ENCODE data around the gene GNG7. TPM values are rescaled to one million over a fixed set of nuclear protein-coding genes. Genes with fewer than 3 reads are reported as not detected.

Gene GNG7
- total RNA-seq, 1 experiment from 2014 or later = 7.7 TPM

DNA sequence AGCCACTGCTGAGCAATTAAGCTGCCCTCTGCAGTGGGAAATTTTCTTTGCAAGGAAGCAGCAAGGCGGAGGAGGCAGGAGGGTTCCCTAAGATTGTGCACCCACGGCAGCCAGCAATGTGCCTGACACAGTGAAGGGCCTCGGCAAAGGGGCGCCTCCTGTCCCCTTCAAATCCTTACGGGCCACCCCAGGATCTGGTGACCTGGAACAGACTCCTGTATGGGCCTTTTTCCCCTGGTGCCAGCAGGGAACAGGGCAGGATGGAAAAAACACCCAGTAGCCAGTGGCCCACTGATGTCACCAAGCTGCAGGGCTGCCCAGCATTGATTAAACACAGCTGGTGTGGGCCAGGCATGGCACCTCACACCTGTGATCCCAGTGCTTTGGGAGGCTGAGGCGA, 86.7 kb downstream of the GNG7 start:
- no peak overlapping the region for H2AFZ ChIP-seq (ENCODE audit: low read length)

More for the DNA sequence above, 86.7 kb downstream of the GNG7 start:
- Mint-ChIP-seq H3K36me3 (ENCODE audit: insufficient read depth in 1 of 3, low read depth in 3 of 3) (peaks cover 2 to 5% (median 4%) of the 10 kb centered on the region in 3 experiments; a peak in 4 of 7 replicates), H3K9me3 (peaks cover 8 to 13% of the 10 kb centered on the region in 2 experiments), H3K4me3 (no peak overlapping the region), H3K27me3 (ENCODE audit: low read depth) (peaks cover 26% of the 10 kb centered on the region), H3K27ac (no peak overlapping the region), H3K4me1 (peaks cover 8 to 11% of the 10 kb centered on the region in 2 experiments)
- H3K14ac ChIP-seq (ENCODE audit: insufficient read depth, low read length) = no peak overlapping the region
- no peak overlapping the region for H2BK20ac ChIP-seq (ENCODE audit: low read depth, low read length, poor library complexity, severe bottlenecking)
- no peak overlapping the region for H4K5ac ChIP-seq (ENCODE audit: insufficient read length, low read depth, low read length)
- no peak overlapping the region for H2AK5ac ChIP-seq (ENCODE audit: insufficient read length, low read length)
- H3K23me2 ChIP-seq (ENCODE audit: insufficient read length, low read depth, low read length, poor library complexity, severe bottlenecking) = peaks cover 5% of the 10 kb centered on the region
- H3K4me1 ChIP-seq (ENCODE audit: insufficient read depth, low read length) = peaks cover 2% of the 10 kb centered on the region; the same call in 1 of the 2 replicates
- no peak overlapping the region for H4K8ac ChIP-seq (replicated peaks; ENCODE audit: insufficient read length, low read depth, low read length)
- H2BK120ac ChIP-seq (ENCODE audit: low read depth, low read length, poor library complexity, severe bottlenecking) = no peak overlapping the region
- H3K56ac ChIP-seq (ENCODE audit: insufficient read length, low read depth, low read length) = no peak overlapping the region
- no peaks in the 10 kb centered on the region for H3K9me3 ChIP-seq (ENCODE audit: control insufficient read depth, low read depth, low read length)
- H3K23ac ChIP-seq (ENCODE audit: insufficient read length, low read depth, low read length) = no peak overlapping the region
- no peaks in the 10 kb centered on the region for H3K79me2 ChIP-seq (ENCODE audit: insufficient read depth, low read length)
- H3K4ac ChIP-seq (ENCODE audit: low read depth, low read length) = no peak overlapping the region
- H2BK15ac ChIP-seq (ENCODE audit: low read depth, low read length) = no peak overlapping the region
- no peaks in the 10 kb centered on the region for H3K79me1 ChIP-seq (ENCODE audit: insufficient read depth, low read depth, low read length, poor library complexity, severe bottlenecking)
- no peak for DNase-seq
- TF ChIP-seq, protein P1, sequence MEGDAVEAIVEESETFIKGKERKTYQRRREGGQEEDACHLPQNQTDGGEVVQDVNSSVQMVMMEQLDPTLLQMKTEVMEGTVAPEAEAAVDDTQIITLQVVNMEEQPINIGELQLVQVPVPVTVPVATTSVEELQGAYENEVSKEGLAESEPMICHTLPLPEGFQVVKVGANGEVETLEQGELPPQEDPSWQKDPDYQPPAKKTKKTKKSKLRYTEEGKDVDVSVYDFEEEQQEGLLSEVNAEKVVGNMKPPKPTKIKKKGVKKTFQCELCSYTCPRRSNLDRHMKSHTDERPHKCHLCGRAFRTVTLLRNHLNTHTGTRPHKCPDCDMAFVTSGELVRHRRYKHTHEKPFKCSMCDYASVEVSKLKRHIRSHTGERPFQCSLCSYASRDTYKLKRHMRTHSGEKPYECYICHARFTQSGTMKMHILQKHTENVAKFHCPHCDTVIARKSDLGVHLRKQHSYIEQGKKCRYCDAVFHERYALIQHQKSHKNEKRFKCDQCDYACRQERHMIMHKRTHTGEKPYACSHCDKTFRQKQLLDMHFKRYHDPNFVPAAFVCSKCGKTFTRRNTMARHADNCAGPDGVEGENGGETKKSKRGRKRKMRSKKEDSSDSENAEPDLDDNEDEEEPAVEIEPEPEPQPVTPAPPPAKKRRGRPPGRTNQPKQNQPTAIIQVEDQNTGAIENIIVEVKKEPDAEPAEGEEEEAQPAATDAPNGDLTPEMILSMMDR (conservative IDR thresholded peaks at IDR 0.05) = no peak
- no CpG with 5 or more reads among the region's 6 CpGs for WGBS (ENCODE audit: extremely low coverage, insufficient read length, low lambda C conversion rate)
- no peak overlapping the region for H3K9ac ChIP-seq (ENCODE audit: extremely low read depth, insufficient read length, low read length)
- no peak overlapping the region for H2BK12ac ChIP-seq (ENCODE audit: insufficient read length, low read depth, low read length)
- no peak overlapping the region for H3K4me2 ChIP-seq (ENCODE audit: insufficient read depth, insufficient read length, low read length)
- no peaks in the 10 kb centered on the region for H3K27me3 ChIP-seq (ENCODE audit: insufficient read depth, low read length)
- no peak overlapping the region for H3K18ac ChIP-seq (ENCODE audit: insufficient read length, low read depth, low read length)
- H2BK5ac ChIP-seq (ENCODE audit: insufficient read length, low read length) = no peak overlapping the region
- no peak overlapping the region for H4K91ac ChIP-seq (ENCODE audit: insufficient read length, low read depth, low read length)
- H4K20me1 ChIP-seq (ENCODE audit: control insufficient read depth, insufficient read depth, insufficient read length) = no peaks in the 10 kb centered on the region
- no peak overlapping the region for H3T11ph ChIP-seq (ENCODE audit: low read length)
- no peak overlapping the region for H3K27ac ChIP-seq (ENCODE audit: insufficient read length, low read depth, low read length)
